Choroid plexus epithelial cell (primary cell): Measurements from ENCODE around the gene ABCD1.
"Not testable (repeated sequence)": the region's sequence is repeated elsewhere in the genome, so short reads cannot be mapped to it uniquely, and the experiment has no call there.

ENCODE experiments used
- DNase-seq: peaks from one replicate; pipeline ENCODE4 v3.0.0-alpha.2; 2010; ENCODE audit warnings: low read depth
- H3K4me3 ChIP-seq: 2 replicates; pipeline ENCODE4 v1.5.1; 2011; ENCODE audit warnings: low read depth, mild to moderate bottlenecking, control low read depth, low read length, moderate library complexity
- CTCF ChIP-seq: conservative IDR thresholded peaks from 2 replicates; pipeline ENCODE4 v1.5.1; 2011; ENCODE audit warnings: low read depth, mild to moderate bottlenecking, control low read depth, inconsistent platforms, low read length, moderate library complexity

The ABCD1 gene

GRCh38 chrX:153690466-153690865 is 34.2 kb upstream of the ABCD1 start:
- no peak overlapping the region for H3K4me3 ChIP-seq
- DNase-seq: no peak
- TF ChIP-seq CTCF: no peak

- not testable (repeated sequence) for DNase-seq
Observed at GRCh38 chrX:153691032-153691827, 33.4 kb upstream of the ABCD1 start.

GRCh38 chrX:153692003-153692402 is 32.7 kb upstream of the ABCD1 start:
- no peak overlapping the region for H3K4me3 ChIP-seq

More at GRCh38 chrX:153691032-153691827, 33.4 kb upstream of the ABCD1 start:
- not testable (repeated sequence) for H3K4me3 ChIP-seq

GRCh38 chrX:153692611-153693156 is 32.0 kb upstream of the ABCD1 start:
- no peak for TF ChIP-seq CTCF
- no peak for DNase-seq

More at GRCh38 chrX:153692003-153692402, 32.7 kb upstream of the ABCD1 start:
- TF ChIP-seq CTCF: no peak
- no peak for DNase-seq

GRCh38 chrX:153693216-153694086 is 31.2 kb upstream of the ABCD1 start:
- no peak for TF ChIP-seq CTCF
- no peak overlapping the region for H3K4me3 ChIP-seq
- DNase-seq: no peak

More at GRCh38 chrX:153692611-153693156, 32.0 kb upstream of the ABCD1 start:
- no peak overlapping the region for H3K4me3 ChIP-seq

GRCh38 chrX:153694256-153694655 is 30.4 kb upstream of the ABCD1 start:
- not testable (repeated sequence) for H3K4me3 ChIP-seq, DNase-seq

- no peak overlapping the region for H3K4me3 ChIP-seq
- TF ChIP-seq CTCF: no peak
- DNase-seq: no peak
Observed at GRCh38 chrX:153694687-153695270, 29.9 kb upstream of the ABCD1 start.
